ENCODE measurements around the gene C10orf62.
A peak's percentile ranks its signal among the peaks of the same experiment; 100 is the strongest.

GRCh38 chr10:97572214-97572989 lies 17.1 kb upstream of the C10orf62 start, which contains the start of gene ANKRD2:
- TF ChIP-seq NANOG (IDR thresholded peaks at IDR 0.05; ENCODE audit: borderline replicate concordance) (no peak), CTCF (conservative IDR thresholded peaks at IDR 0.05; ENCODE audit: low read depth in 2 of 2) (peak; percentile 80 to 94), ZNF331 (CRISPR knock-in tag; IDR thresholded peaks at IDR 0.05; ENCODE audit: low read depth) (no peak), EZH2 (IDR thresholded peaks at IDR 0.05; ENCODE audit: low read depth, unreplicated experiment) (no peak), REST (IDR thresholded peaks at IDR 0.05; ENCODE audit: unreplicated experiment) (no peak), EZH2phosphoT487 (IDR thresholded peaks at IDR 0.05; ENCODE audit: unreplicated experiment) (no peak), POLR2AphosphoS5 (IDR thresholded peaks at IDR 0.05; ENCODE audit: low read depth) (no peak)
